ENCODE results near the gene PKP1.

DNA sequence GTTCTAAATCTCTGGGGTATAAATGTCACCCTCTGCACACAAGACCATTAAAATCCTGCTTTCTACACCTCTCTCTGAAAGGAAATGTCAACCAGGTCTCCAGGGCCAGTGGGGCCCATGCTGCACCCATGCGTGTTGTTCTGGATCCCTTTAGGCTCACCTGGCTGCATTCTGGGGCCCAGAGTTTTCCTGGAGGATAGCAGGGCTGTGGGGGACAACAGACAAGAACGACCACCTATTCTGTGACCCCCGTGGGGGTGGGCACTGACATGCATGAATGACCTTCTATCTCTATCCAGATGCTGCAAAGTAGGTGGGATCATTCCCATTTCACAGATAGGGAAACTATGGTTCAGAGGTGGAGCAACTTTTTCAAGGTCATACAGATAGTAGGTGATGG lies 52.6 kb downstream of the PKP1 start:
- TF ChIP-seq, protein P1, sequence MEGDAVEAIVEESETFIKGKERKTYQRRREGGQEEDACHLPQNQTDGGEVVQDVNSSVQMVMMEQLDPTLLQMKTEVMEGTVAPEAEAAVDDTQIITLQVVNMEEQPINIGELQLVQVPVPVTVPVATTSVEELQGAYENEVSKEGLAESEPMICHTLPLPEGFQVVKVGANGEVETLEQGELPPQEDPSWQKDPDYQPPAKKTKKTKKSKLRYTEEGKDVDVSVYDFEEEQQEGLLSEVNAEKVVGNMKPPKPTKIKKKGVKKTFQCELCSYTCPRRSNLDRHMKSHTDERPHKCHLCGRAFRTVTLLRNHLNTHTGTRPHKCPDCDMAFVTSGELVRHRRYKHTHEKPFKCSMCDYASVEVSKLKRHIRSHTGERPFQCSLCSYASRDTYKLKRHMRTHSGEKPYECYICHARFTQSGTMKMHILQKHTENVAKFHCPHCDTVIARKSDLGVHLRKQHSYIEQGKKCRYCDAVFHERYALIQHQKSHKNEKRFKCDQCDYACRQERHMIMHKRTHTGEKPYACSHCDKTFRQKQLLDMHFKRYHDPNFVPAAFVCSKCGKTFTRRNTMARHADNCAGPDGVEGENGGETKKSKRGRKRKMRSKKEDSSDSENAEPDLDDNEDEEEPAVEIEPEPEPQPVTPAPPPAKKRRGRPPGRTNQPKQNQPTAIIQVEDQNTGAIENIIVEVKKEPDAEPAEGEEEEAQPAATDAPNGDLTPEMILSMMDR (conservative IDR thresholded peaks at IDR 0.05; ENCODE audit: low read depth in 2 of 2) = no peak
- no peak for TF ChIP-seq STAT1 (IDR thresholded peaks at IDR 0.05; ENCODE audit: unreplicated experiment)
